IMR-90 (cell line): ENCODE measurements around the gene FBXW7. TPM values are rescaled to one million over a fixed set of nuclear protein-coding genes. Genes with fewer than 3 reads are reported as not detected.

Experiments
- ATAC-seq: fragments of 200-7000 bp; cut with Tn5 transposase; 2 replicates; pipeline ENCODE4 v1.9.1; 2020; ENCODE audit warnings: low read depth, mild to moderate bottlenecking, moderate library complexity
- BruUV-seq: library from RNA; stranded (reverse); fragments of 400-500 nt; replicated peaks from 2 replicates; lab custom pipeline; 2021; lab: Mats Ljungman, UMichigan
- CTCF ChIA-PET: fragments of 300-600 bp; formaldehyde crosslinking; extraction: SDS; loops from one replicate; lab custom pipeline; 2021; ENCODE audit warnings: antibody characterized with exemption; lab: Yijun Ruan, JAX
- POLR2A ChIA-PET: fragments of 300-600 bp; sonication (Branson Sonifier 250); formaldehyde crosslinking; loops from one replicate; lab custom pipeline; 2022; ENCODE audit warnings: antibody characterized with exemption; ENCODE audit not compliant: unreplicated experiment; lab: Charles Lee
- DNase-seq: peaks from one replicate; pipeline ENCODE4 v3.0.0; 2013
- H2AFZ ChIP-seq: replicated peaks from 2 replicates; pipeline ENCODE3; 2013; ENCODE audit warnings: low read length, mild to moderate bottlenecking; ENCODE audit not compliant: poor library complexity
- H2AK5ac ChIP-seq: 2 replicates; pipeline ENCODE4 v1.6.1; 2013; ENCODE audit warnings: low read depth, low read length, inconsistent platforms
- H2AK9ac ChIP-seq: replicated peaks from 2 replicates; pipeline ENCODE3; 2013; ENCODE audit warnings: mild to moderate bottlenecking, low read depth, low read length, moderate library complexity; ENCODE audit not compliant: poor library complexity
- H2BK120ac ChIP-seq: 2 replicates; pipeline ENCODE4 v1.6.1; 2013; ENCODE audit warnings: low read depth, low read length, inconsistent platforms
- H2BK15ac ChIP-seq: 3 replicates; pipeline ENCODE4 v1.6.1; 2013; ENCODE audit warnings: low read depth, low read length, inconsistent platforms
- H2BK20ac ChIP-seq: 2 replicates; pipeline ENCODE4 v1.6.1; 2013; ENCODE audit warnings: low read depth, mild to moderate bottlenecking, inconsistent platforms, low read length, moderate library complexity
- H2BK5ac ChIP-seq: 2 replicates; pipeline ENCODE4 v1.6.1; 2013; ENCODE audit warnings: mild to moderate bottlenecking, low read depth, low read length, inconsistent platforms; ENCODE audit not compliant: poor library complexity, severe bottlenecking
- H3K14ac ChIP-seq: replicated peaks from 2 replicates; pipeline ENCODE4 v1.6.1; 2013; ENCODE audit warnings: low read depth, low read length, inconsistent platforms
- H3K18ac ChIP-seq: 2 replicates; pipeline ENCODE4 v1.6.1; 2013; ENCODE audit warnings: low read depth, low read length, control low read depth
- H3K23ac ChIP-seq: 2 replicates; pipeline ENCODE4 v1.6.1; 2013; ENCODE audit warnings: low read depth, low read length, inconsistent platforms
- H3K27ac ChIP-seq: 2 replicates; pipeline ENCODE4 v1.5.1; 2013; ENCODE audit warnings: mild to moderate bottlenecking, control low read depth, low read length; ENCODE audit not compliant: insufficient read depth
- H3K27me3 ChIP-seq: 2 replicates; pipeline ENCODE4 v1.6.1; 2013; ENCODE audit warnings: low read length; ENCODE audit not compliant: control insufficient read depth, insufficient read depth
- H3K36me3 ChIP-seq: 2 replicates; pipeline ENCODE4 v1.6.1; 2013; ENCODE audit warnings: low read length, mixed read lengths; ENCODE audit not compliant: control insufficient read depth, insufficient read depth
- H3K4ac ChIP-seq: 2 replicates; pipeline ENCODE4 v1.6.1; 2013; ENCODE audit warnings: low read depth, low read length, inconsistent platforms
- H3K4me1 ChIP-seq: 2 replicates; pipeline ENCODE4 v1.6.1; 2013; ENCODE audit warnings: low read length, mixed read lengths; ENCODE audit not compliant: control insufficient read depth, insufficient read depth
- H3K4me2 ChIP-seq: 2 replicates; pipeline ENCODE4 v1.6.1; 2013; ENCODE audit warnings: low read depth, mild to moderate bottlenecking, control low read depth, low read length, moderate library complexity
- H3K4me3 ChIP-seq: 2 replicates; pipeline ENCODE4 v1.5.1; 2013; ENCODE audit warnings: low read depth, mild to moderate bottlenecking, control low read depth, low read length, moderate library complexity; ENCODE audit not compliant: insufficient read depth
- H3K56ac ChIP-seq: 2 replicates; pipeline ENCODE4 v1.6.1; 2013; ENCODE audit warnings: low read length, inconsistent platforms; ENCODE audit not compliant: insufficient read depth; ENCODE audit errors: extremely low read depth
- H3K79me1 ChIP-seq, 2 experiments: 2 replicates each; pipeline ENCODE4 v1.6.1; 2013; ENCODE audit warnings: low read length in 2 of 2, inconsistent platforms in 1 of 2, low read depth in 1 of 2
- H3K9ac ChIP-seq: 2 replicates; pipeline ENCODE4 v1.6.1; 2013; ENCODE audit warnings: low read depth, low read length, control low read depth
- H3K9me1 ChIP-seq: 2 replicates; pipeline ENCODE4 v1.6.1; 2013; ENCODE audit warnings: low read length, inconsistent platforms; ENCODE audit not compliant: insufficient read depth
- H3K9me3 ChIP-seq: 2 replicates; pipeline ENCODE4 v1.6.1; 2013; ENCODE audit warnings: low read length; ENCODE audit not compliant: control insufficient read depth, insufficient read depth
- H4K20me1 ChIP-seq: 2 replicates; pipeline ENCODE4 v1.6.1; 2013; ENCODE audit warnings: low read length, inconsistent platforms; ENCODE audit not compliant: insufficient read depth
- H4K5ac ChIP-seq: 2 replicates; pipeline ENCODE4 v1.6.1; 2013; ENCODE audit warnings: mild to moderate bottlenecking, low read depth, low read length, control low read depth
- H4K8ac ChIP-seq, 2 experiments: 2 replicates each; pipeline ENCODE4 v1.6.1; 2013; ENCODE audit warnings: low read depth in 2 of 2, low read length in 2 of 2, control low read depth in 1 of 2, inconsistent platforms in 1 of 2
- H4K91ac ChIP-seq: 2 replicates; pipeline ENCODE4 v1.6.1; 2013; ENCODE audit warnings: low read depth, low read length, inconsistent platforms; ENCODE audit not compliant: insufficient read depth
- BHLHE40 ChIP-seq: fragments of 150-350 bp; IDR thresholded peaks from 2 replicates; pipeline ENCODE4 v1.6.1; 2016; ENCODE audit warnings: mild to moderate bottlenecking, low read depth, low read length
- CHD1 ChIP-seq: IDR thresholded peaks from 2 replicates; pipeline ENCODE4 v1.6.1; 2012; ENCODE audit warnings: low read depth, low read length, improper control_type of control experiment
- MAZ ChIP-seq: IDR thresholded peaks from 2 replicates; pipeline ENCODE4 v1.6.1; 2012; ENCODE audit warnings: low read depth, mild to moderate bottlenecking, low read length, improper control_type of control experiment, moderate library complexity, borderline replicate concordance
- NFE2L2 ChIP-seq: fragments of 150-350 bp; IDR thresholded peaks from 2 replicates; pipeline ENCODE4 v1.6.1; 2016; ENCODE audit warnings: low read depth, mild to moderate bottlenecking, low read length
- RAD21 ChIP-seq: IDR thresholded peaks from 2 replicates; pipeline ENCODE4 v1.6.1; 2012; ENCODE audit warnings: low read length, improper control_type of control experiment
- RCOR1 ChIP-seq: IDR thresholded peaks from 2 replicates; pipeline ENCODE4 v1.6.1; 2012; ENCODE audit warnings: mild to moderate bottlenecking, low read length, improper control_type of control experiment; ENCODE audit not compliant: insufficient replicate concordance
- WGBS, 2 experiments: methylation state at CpG; one replicate each; pipeline versions ENCODE4 v1.1.5 to v1.1.7; 2013; ENCODE audit warnings: missing lambda C conversion rate in 2 of 2; ENCODE audit not compliant: insufficient read length in 1 of 2; ENCODE audit errors: extremely low coverage in 2 of 2; 5-methylcytosine and 5-hydroxymethylcytosine counted together
- dilution Hi-C: fragments of 300-500 bp; cut with HindIII; formaldehyde crosslinking; loops from one replicate; pipeline ENCODE4 v1.14.3; 2018; ENCODE audit warnings: low sequenced_read_pairs; ENCODE audit not compliant: unreplicated experiment
- in situ Hi-C: fragments of 300-500 bp; cut with MboI; formaldehyde crosslinking; loops from 3 replicates; pipeline ENCODE4 v1.14.3; 2019; ENCODE audit warnings: low sequenced_read_pairs, inconsistent platforms, mixed read lengths
- intact Hi-C: fragments of 100-400 bp; cut with micrococcal nuclease; formaldehyde crosslinking; loops from 2 replicates; pipeline ENCODE4 v1.10.0; 2022
- polyA plus RNA-seq, 3 experiments: library from polyadenylated mRNA; depleted of rRNA; stranded (reverse); fragments of >200 nt; gene quantifications; 2 replicates each; pipeline ENCODE4 v1.2.3, GENCODE V29; 2012; ENCODE audit warnings: low replicate concordance in 1 of 3
- total RNA-seq: library from RNA; depleted of rRNA; stranded (reverse); fragments of >200 nt; gene quantifications from 2 replicates; pipeline ENCODE4 v1.2.3, GENCODE V29; 2012
- TF ChIP-seq, protein P1 (sequence below): conservative IDR thresholded peaks from 2 replicates; pipeline ENCODE4 v1.5.1; 2012; ENCODE audit warnings: mild to moderate bottlenecking, low read depth, low read length, improper control_type of control experiment
- TF ChIP-seq, protein P2 (sequence below): fragments of 150-350 bp; IDR thresholded peaks from 2 replicates; pipeline ENCODE4 v1.6.1; 2017; ENCODE audit warnings: mild to moderate bottlenecking, antibody characterized with exemption, low read length, low read depth

Gene FBXW7
- total and polyA plus RNA-seq, 2 of the 4 experiments (the other 2 are of a cell fraction), result 7.2 to 27.4 TPM

DNA sequence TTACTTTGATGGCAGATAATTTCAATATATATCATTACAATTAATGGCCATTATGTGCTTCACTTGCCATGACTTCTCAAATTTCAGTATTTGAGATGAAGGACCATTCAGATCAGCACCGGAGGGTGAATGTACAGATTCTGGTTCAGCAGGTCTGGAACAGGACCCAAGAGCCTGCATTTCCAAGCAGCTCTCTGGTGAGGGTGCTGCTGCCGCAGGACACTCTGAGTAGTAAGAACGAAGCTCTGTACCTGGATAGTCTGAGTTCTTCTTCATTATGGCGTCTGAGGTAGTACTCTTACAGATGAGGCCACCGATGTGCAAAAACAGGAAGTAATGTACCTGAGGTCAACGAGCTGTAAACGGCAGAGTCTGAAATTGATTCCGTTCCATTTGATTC lies 228.2 kb downstream of the FBXW7 start:
- dilution Hi-C loops, result no loop called here
- Histone ChIP-seq H4K5ac (no peak overlapping the region), H3K56ac (no peak overlapping the region), H4K91ac (no peak overlapping the region), H3K4ac (no peak overlapping the region), H3K23ac (no peak overlapping the region), H2BK120ac (no peak overlapping the region), H2BK5ac (no peak overlapping the region), H4K8ac (no peak overlapping the region), H3K18ac (no peak overlapping the region), H3K36me3 (no peaks in the 10 kb centered on the region), H4K20me1 (no peaks in the 10 kb centered on the region), H3K4me3 (no peak overlapping the region), H2BK15ac (no peak overlapping the region), H3K4me1 (no peaks in the 10 kb centered on the region), H2AFZ (no peak overlapping the region), H3K9ac (no peak overlapping the region), H2AK5ac (no peak overlapping the region), H3K27me3 (peaks cover 25% of the 10 kb centered on the region), H3K9me3 (no peaks in the 10 kb centered on the region), H3K14ac (no peak overlapping the region), H2AK9ac (no peak overlapping the region), H3K4me2 (no peak overlapping the region), H2BK20ac (no peak overlapping the region), H3K9me1 (peaks cover 3% of the 10 kb centered on the region; the same call in 1 of the 2 replicates), H3K27ac (no peak overlapping the region), H3K79me1 (no peaks in the 10 kb centered on the region)
- ChIA-PET CTCF (no interaction called here), POLR2A (no interaction called here)
- in situ Hi-C loops, result no loop called here
- intact Hi-C loops, result no loop called here
- no peak for TF ChIP-seq BHLHE40
- no peak for TF ChIP-seq CHD1
- no peak for TF ChIP-seq NFE2L2
- TF ChIP-seq, protein P1, sequence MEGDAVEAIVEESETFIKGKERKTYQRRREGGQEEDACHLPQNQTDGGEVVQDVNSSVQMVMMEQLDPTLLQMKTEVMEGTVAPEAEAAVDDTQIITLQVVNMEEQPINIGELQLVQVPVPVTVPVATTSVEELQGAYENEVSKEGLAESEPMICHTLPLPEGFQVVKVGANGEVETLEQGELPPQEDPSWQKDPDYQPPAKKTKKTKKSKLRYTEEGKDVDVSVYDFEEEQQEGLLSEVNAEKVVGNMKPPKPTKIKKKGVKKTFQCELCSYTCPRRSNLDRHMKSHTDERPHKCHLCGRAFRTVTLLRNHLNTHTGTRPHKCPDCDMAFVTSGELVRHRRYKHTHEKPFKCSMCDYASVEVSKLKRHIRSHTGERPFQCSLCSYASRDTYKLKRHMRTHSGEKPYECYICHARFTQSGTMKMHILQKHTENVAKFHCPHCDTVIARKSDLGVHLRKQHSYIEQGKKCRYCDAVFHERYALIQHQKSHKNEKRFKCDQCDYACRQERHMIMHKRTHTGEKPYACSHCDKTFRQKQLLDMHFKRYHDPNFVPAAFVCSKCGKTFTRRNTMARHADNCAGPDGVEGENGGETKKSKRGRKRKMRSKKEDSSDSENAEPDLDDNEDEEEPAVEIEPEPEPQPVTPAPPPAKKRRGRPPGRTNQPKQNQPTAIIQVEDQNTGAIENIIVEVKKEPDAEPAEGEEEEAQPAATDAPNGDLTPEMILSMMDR, result no peak
- TF ChIP-seq RAD21, result no peak
- TF ChIP-seq MAZ, result no peak
- TF ChIP-seq, protein P2, sequence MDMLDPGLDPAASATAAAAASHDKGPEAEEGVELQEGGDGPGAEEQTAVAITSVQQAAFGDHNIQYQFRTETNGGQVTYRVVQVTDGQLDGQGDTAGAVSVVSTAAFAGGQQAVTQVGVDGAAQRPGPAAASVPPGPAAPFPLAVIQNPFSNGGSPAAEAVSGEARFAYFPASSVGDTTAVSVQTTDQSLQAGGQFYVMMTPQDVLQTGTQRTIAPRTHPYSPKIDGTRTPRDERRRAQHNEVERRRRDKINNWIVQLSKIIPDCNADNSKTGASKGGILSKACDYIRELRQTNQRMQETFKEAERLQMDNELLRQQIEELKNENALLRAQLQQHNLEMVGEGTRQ, result no peak
- no peak for TF ChIP-seq RCOR1
- DNase-seq, result no peak
- WGBS, 2 experiments, result 97% methylated on average over 5 of the region's 8 CpGs; no CpG with 5 or more reads in 1 of the 2 experiments
- BruUV-seq, result no TSS peak
- ATAC-seq, result no peak
